MM.1S (cell line): ENCODE results near the gene ARHGEF26.

Experiments used
- CTCF ChIP-seq: fragments of 300-600 bp; sonication (generic); IDR thresholded peaks from 2 replicates; pipeline ENCODE4 v1.5.1; 2016; ENCODE audit warnings: antibody characterized with exemption, low read length, mixed read lengths
- EZH2 ChIP-seq: fragments of 300-600 bp; sonication (generic); optimal IDR thresholded peaks from 2 replicates; pipeline ENCODE3; 2017; ENCODE audit warnings: low read depth, mild to moderate bottlenecking, antibody characterized with exemption, low read length, mixed read lengths
- EZH2phosphoT487 ChIP-seq: fragments of 300-600 bp; sonication (generic); IDR thresholded peaks from 2 replicates; pipeline ENCODE4 v1.6.1; 2018; ENCODE audit warnings: antibody characterized with exemption, low read length

GRCh38 chr3:154100556-154100955 lies 20.6 kb upstream of the ARHGEF26 start:
- TF ChIP-seq CTCF (no peak), EZH2 (no peak), EZH2phosphoT487 (no peak)
